ENCODE measurements around the gene FGD3. TPM values are rescaled to one million over a fixed set of nuclear protein-coding genes. Genes with fewer than 3 reads are reported as not detected.
"Not testable (repeated sequence)": the region's sequence is repeated elsewhere in the genome, so short reads cannot be mapped to it uniquely, and the experiment has no call there.

Gene FGD3
- total RNA-seq (10 to 100 TPM; 91.0 to 95.7 TPM), total RNA-seq (37.5 to 514 (median 255) reads per million in 172 experiments)
- 124 TPM for polyA plus RNA-seq (2013, experiment 1 of 2)
- polyA plus RNA-seq (2013, experiment 2 of 2), result 159 TPM

GRCh38 chr9:92947268-92948037 is at the start of gene FGD3:
Gene FGD3 (plus strand): TSS chr9:92947523. CDS start chr9:92976257, 28,734 bp downstream.
- intact Hi-C loops (cut with DNase I, micrococcal nuclease), result no loop called here
- Mint-ChIP-seq H3K4me1 (ENCODE audit: low read depth) (peaks cover 70% of the 10 kb centered on the region), H3K27me3 (no peaks in the 10 kb centered on the region), H3K9me3 (no peaks in the 10 kb centered on the region), H3K27ac (peak within 1 kb of the TSS; percentile 98), H3K4me3 (peak within 1 kb of the TSS; percentile 99), H3K36me3 (ENCODE audit: low read depth) (peaks cover 13% of the 10 kb centered on the region)
- CTCF ChIA-PET, result interaction anchor here (1.9 kb wide), 1 partner anchor 16 kb away, joined by 4 read pairs; no protein-coding TSS in a partner anchor
- Histone ChIP-seq H3K27me3 (ENCODE audit: control insufficient read depth in 1 of 2, insufficient read depth in 2 of 2, low read length in 2 of 2) (no peaks in the 10 kb centered on the region), H3K36me3 (ENCODE audit: insufficient read depth, low read length) (no peaks in the 10 kb centered on the region), H3K4me3 (ENCODE audit: low read length) (peak within 1 kb of the TSS; percentile 81), H3K9me3 (ENCODE audit: control insufficient read depth in 1 of 2, insufficient read depth in 1 of 2, low read length in 2 of 2) (peaks cover 0 to 4% of the 10 kb centered on the region in 2 experiments), H3K27ac (ENCODE audit: low read depth in 1 of 2, low read length in 2 of 2) (peak within 1 kb of the TSS; percentile 53 to 61), H3K4me1 (ENCODE audit: insufficient read depth, low read length) (peaks cover 72% of the 10 kb centered on the region)
- peak in 9 of 14 experiments; percentile 22 to 68 (median 54) for DNase-seq
- peak; percentile 78 for ATAC-seq (ENCODE audit: poor library complexity)
- POLR2A ChIA-PET, result interaction anchor here (0.6 to 2.7 kb wide), 9 partner anchors 9 to 117 kb away, joined by 3 to 19 read pairs (median 4); no protein-coding TSS in a partner anchor
- no peak for TF ChIP-seq CTCF (IDR thresholded peaks at IDR 0.05)

DNA sequence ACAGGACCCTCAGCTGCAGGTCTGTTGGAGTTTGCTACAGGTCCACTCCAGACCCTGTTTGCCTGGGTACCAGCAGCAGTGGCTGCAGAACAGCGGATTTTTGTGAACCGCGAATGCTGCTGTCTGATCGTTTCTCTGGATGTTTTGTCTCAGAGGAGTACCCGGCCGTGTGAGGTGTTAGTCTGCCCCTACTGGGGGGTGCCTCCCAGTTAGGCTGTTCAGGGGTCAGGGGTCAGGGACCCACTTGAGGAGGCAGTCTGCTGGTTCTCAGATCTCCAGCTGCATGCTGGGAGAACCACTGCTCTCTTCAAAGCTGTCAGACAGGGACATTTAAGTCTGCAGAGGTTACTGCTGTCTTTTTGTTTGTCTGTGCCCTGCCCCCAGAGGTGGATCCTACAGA is 42.2 kb upstream of the FGD3 start:
- H3K27ac ChIP-seq (ENCODE audit: low read depth in 1 of 2, low read length in 2 of 2); H3K4me1 ChIP-seq (ENCODE audit: insufficient read depth, low read length); H3K36me3 ChIP-seq (ENCODE audit: insufficient read depth, low read length); H3K4me1 Mint-ChIP-seq (ENCODE audit: low read depth); H3K27me3 ChIP-seq (ENCODE audit: control insufficient read depth in 1 of 2, insufficient read depth in 2 of 2, low read length in 2 of 2); intact Hi-C loops (cut with DNase I, micrococcal nuclease); H3K9me3 Mint-ChIP-seq; CTCF ChIA-PET; ATAC-seq (ENCODE audit: poor library complexity); H3K9me3 ChIP-seq (ENCODE audit: control insufficient read depth in 1 of 2, insufficient read depth in 1 of 2, low read length in 2 of 2); H3K4me3 ChIP-seq (ENCODE audit: low read length); H3K36me3 Mint-ChIP-seq (ENCODE audit: low read depth); POLR2A ChIA-PET; H3K27me3 Mint-ChIP-seq: not testable (repeated sequence)
- DNase-seq, result peak in 2 of 14 experiments; percentile 24 to 34
- peak overlapping the region; percentile 79 for H3K27ac Mint-ChIP-seq
- H3K4me3 Mint-ChIP-seq, result peak overlapping the region; percentile 42

- CTCF ChIA-PET, result no interaction called here
- no peak overlapping the region for H3K27ac ChIP-seq (ENCODE audit: low read depth in 1 of 2, low read length in 2 of 2)
- ATAC-seq (ENCODE audit: poor library complexity), result no peak
- POLR2A ChIA-PET, result interaction anchor here (0.6 kb wide), 1 partner anchor 9 kb away, joined by 3 read pairs; no protein-coding TSS in a partner anchor
- no peak overlapping the region for H3K4me3 Mint-ChIP-seq
- no peaks in the 10 kb centered on the region for H3K36me3 Mint-ChIP-seq (ENCODE audit: low read depth)
- no peak for DNase-seq
- no peaks in the 10 kb centered on the region for H3K9me3 Mint-ChIP-seq
- intact Hi-C loops (cut with DNase I, micrococcal nuclease), result no loop called here
- no peak for TF ChIP-seq CTCF (IDR thresholded peaks at IDR 0.05)
- no peak overlapping the region for H3K27ac Mint-ChIP-seq
- no peaks in the 10 kb centered on the region for H3K36me3 ChIP-seq (ENCODE audit: insufficient read depth, low read length)
- H3K27me3 Mint-ChIP-seq, result no peaks in the 10 kb centered on the region
- no peaks in the 10 kb centered on the region for H3K4me1 ChIP-seq (ENCODE audit: insufficient read depth, low read length)
- no peaks in the 10 kb centered on the region for H3K9me3 ChIP-seq (ENCODE audit: control insufficient read depth in 1 of 2, insufficient read depth in 1 of 2, low read length in 2 of 2)
- peaks cover 19% of the 10 kb centered on the region for H3K4me1 Mint-ChIP-seq (ENCODE audit: low read depth)
- H3K27me3 ChIP-seq (ENCODE audit: control insufficient read depth in 1 of 2, insufficient read depth in 2 of 2, low read length in 2 of 2), result no peaks in the 10 kb centered on the region
- no peak overlapping the region for H3K4me3 ChIP-seq (ENCODE audit: low read length)
Measured at GRCh38 chr9:92911511-92912475, 35.5 kb upstream of the FGD3 start.
